ENCODE results near the gene PRRT1. TPM values are rescaled to one million over a fixed set of nuclear protein-coding genes. Genes with fewer than 3 reads are reported as not detected.

The PRRT1 gene
- polyA plus RNA-seq, 1 experiment, result 0.27 TPM

GRCh38 chr6:32128751-32129296 is 22.9 kb downstream of the PRRT1 start:
- DNase-seq (ENCODE audit: low read depth, low spot score), result no peak
- Histone ChIP-seq H3K9me3 (ENCODE audit: control insufficient read depth, insufficient read depth, low read length) (peaks cover 3% of the 10 kb centered on the region; the same call in 1 of the 2 replicates), H3K4me3 (ENCODE audit: low read depth, low read length) (peak overlapping the region; percentile 77; the same call in 1 of the 2 replicates), H3K27me3 (ENCODE audit: control insufficient read depth, insufficient read depth, low read length) (no peaks in the 10 kb centered on the region), H3K27ac (ENCODE audit: low read depth, low read length) (peak overlapping the region; percentile 39)
- ChIA-PET CTCF (interaction anchor here (0.6 to 4.6 kb wide), 4 partner anchors 10 to 67 kb away, joined by 3 to 44 read pairs (median 11); no protein-coding TSS in a partner anchor), POLR2A (interaction anchor here (0.6 to 2.8 kb wide), 5 partner anchors 7 to 843 kb away, joined by 3 to 13 read pairs (median 5); no protein-coding TSS in a partner anchor)
- TF ChIP-seq CTCF (IDR thresholded peaks at IDR 0.05; ENCODE audit: low read depth, low read length), result no peak

- Histone ChIP-seq H3K27me3 (ENCODE audit: control insufficient read depth, insufficient read depth, low read length) (no peaks in the 10 kb centered on the region), H3K27ac (ENCODE audit: low read depth, low read length) (peak within 1 kb of the TSS; percentile 92), H3K9me3 (ENCODE audit: control insufficient read depth, insufficient read depth, low read length) (peaks cover 3% of the 10 kb centered on the region; the same call in 1 of the 2 replicates), H3K4me3 (ENCODE audit: low read depth, low read length) (peak within 1 kb of the TSS; percentile 98)
- ChIA-PET CTCF (interaction anchor here (0.6 to 4.6 kb wide), 8 partner anchors 9 to 1257 kb away, joined by 3 to 44 read pairs (median 4); no protein-coding TSS in a partner anchor), POLR2A (interaction anchor here (0.6 to 2.8 kb wide), 10 partner anchors 8 to 844 kb away, joined by 3 to 13 read pairs (median 4); partner anchors contain the start of gene AGPAT1)
- peak; percentile 99 for DNase-seq (ENCODE audit: low read depth, low spot score)
- no peak for TF ChIP-seq CTCF (IDR thresholded peaks at IDR 0.05; ENCODE audit: low read depth, low read length)
These were observed 23.8 kb downstream of the PRRT1 start, which contains the start of gene ATF6B for GRCh38 chr6:32127717-32128592. Gene ATF6B (minus strand): TSS chr6:32128246. CDS start chr6:32128207, 39 bp downstream.

DNA sequence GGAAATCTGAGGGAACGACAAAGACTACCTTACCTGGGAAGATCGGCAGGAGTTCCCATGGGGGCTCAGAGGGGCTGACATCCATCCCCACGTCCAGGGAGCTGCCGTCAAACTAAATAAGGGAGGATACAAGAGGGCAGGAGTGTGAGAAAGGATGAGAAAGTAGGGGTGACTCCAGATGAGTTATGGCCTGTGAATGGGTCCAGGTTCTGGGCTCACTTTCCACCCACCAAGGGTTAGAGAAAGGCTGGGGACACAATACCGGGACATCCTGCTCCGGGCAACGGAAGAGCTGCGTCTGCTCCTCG is 24.4 kb downstream of the PRRT1 start:
- Histone ChIP-seq H3K27ac (ENCODE audit: low read depth, low read length) (peak overlapping the region; percentile 92), H3K27me3 (ENCODE audit: control insufficient read depth, insufficient read depth, low read length) (no peaks in the 10 kb centered on the region), H3K4me3 (ENCODE audit: low read depth, low read length) (peak overlapping the region; percentile 98), H3K9me3 (ENCODE audit: control insufficient read depth, insufficient read depth, low read length) (peaks cover 3% of the 10 kb centered on the region; the same call in 1 of the 2 replicates)
- DNase-seq (ENCODE audit: low read depth, low spot score), result no peak
- ChIA-PET POLR2A (interaction anchor here (0.6 to 2.8 kb wide), 6 partner anchors 8 to 69 kb away, joined by 3 to 13 read pairs (median 4); partner anchors contain the start of gene AGPAT1), CTCF (interaction anchor here (0.6 to 4.6 kb wide), 5 partner anchors 9 to 80 kb away, joined by 3 to 44 read pairs (median 10); no protein-coding TSS in a partner anchor)
- TF ChIP-seq CTCF (IDR thresholded peaks at IDR 0.05; ENCODE audit: low read depth, low read length), result no peak

DNA sequence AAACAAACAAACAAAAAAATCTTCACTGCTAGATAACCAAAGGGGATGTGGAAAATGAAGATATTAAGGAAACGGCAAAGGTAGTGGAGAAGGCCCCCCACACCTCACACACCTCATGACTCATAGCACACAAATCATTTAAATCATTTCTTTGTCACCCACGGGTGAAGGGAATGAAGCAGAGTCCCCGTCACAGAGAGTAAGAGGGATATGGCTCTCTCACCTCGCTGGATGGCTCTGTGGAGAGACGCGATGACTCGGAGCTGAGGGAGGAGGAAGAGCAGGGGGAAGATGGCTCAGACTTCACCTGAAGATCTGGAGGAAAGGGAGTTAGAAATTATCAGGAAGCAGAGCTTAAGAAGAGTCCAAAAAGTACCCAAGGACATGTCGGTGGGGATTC is 24.9 kb downstream of the PRRT1 start:
- TF ChIP-seq CTCF (IDR thresholded peaks at IDR 0.05; ENCODE audit: low read depth, low read length), result no peak
- ChIA-PET POLR2A (interaction anchor here (0.6 to 2.7 kb wide), 2 partner anchors 8 to 10 kb away, joined by 3 to 8 read pairs; no protein-coding TSS in a partner anchor), CTCF (interaction anchor here (1.2 to 4.6 kb wide), 4 partner anchors 9 to 79 kb away, joined by 3 to 44 read pairs (median 11); no protein-coding TSS in a partner anchor)
- H3K27ac ChIP-seq (ENCODE audit: low read depth, low read length), result no peak overlapping the region
- H3K27me3 ChIP-seq (ENCODE audit: control insufficient read depth, insufficient read depth, low read length), result no peaks in the 10 kb centered on the region
- peak overlapping the region; percentile 98 for H3K4me3 ChIP-seq (ENCODE audit: low read depth, low read length)
- DNase-seq (ENCODE audit: low read depth, low spot score), result no peak
- peaks cover 3% of the 10 kb centered on the region; the same call in 1 of the 2 replicates for H3K9me3 ChIP-seq (ENCODE audit: control insufficient read depth, insufficient read depth, low read length)

Data from AG04450 (cell line).